ENCODE results near the gene ZNF644.

The ZNF644 gene

GRCh38 chr1:91032349-91032748 is 10.5 kb upstream of the ZNF644 start:
- no peak for DNase-seq (ENCODE audit: low spot score)
- no peaks in the 10 kb centered on the region for H3K36me3 ChIP-seq (ENCODE audit: low read depth)
- no peak overlapping the region for H3K4me3 ChIP-seq (ENCODE audit: severe bottlenecking)
- no peak for ATAC-seq (ENCODE audit: low read depth)
- no peaks in the 10 kb centered on the region for H3K4me1 ChIP-seq (ENCODE audit: insufficient read depth, poor library complexity, severe bottlenecking)
- no peak overlapping the region for H3K27ac ChIP-seq (ENCODE audit: poor library complexity, severe bottlenecking)
- TF ChIP-seq, protein P1, sequence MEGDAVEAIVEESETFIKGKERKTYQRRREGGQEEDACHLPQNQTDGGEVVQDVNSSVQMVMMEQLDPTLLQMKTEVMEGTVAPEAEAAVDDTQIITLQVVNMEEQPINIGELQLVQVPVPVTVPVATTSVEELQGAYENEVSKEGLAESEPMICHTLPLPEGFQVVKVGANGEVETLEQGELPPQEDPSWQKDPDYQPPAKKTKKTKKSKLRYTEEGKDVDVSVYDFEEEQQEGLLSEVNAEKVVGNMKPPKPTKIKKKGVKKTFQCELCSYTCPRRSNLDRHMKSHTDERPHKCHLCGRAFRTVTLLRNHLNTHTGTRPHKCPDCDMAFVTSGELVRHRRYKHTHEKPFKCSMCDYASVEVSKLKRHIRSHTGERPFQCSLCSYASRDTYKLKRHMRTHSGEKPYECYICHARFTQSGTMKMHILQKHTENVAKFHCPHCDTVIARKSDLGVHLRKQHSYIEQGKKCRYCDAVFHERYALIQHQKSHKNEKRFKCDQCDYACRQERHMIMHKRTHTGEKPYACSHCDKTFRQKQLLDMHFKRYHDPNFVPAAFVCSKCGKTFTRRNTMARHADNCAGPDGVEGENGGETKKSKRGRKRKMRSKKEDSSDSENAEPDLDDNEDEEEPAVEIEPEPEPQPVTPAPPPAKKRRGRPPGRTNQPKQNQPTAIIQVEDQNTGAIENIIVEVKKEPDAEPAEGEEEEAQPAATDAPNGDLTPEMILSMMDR (IDR thresholded peaks at IDR 0.05; ENCODE audit: poor library complexity, severe bottlenecking): no peak
- no peaks in the 10 kb centered on the region for H3K9me3 ChIP-seq (ENCODE audit: severe bottlenecking)
- peaks cover 3% of the 10 kb centered on the region for H3K27me3 ChIP-seq (ENCODE audit: insufficient read depth, poor library complexity, severe bottlenecking)

- Histone ChIP-seq H3K27me3 (ENCODE audit: insufficient read depth, poor library complexity, severe bottlenecking) (peaks cover 3% of the 10 kb centered on the region), H3K4me1 (ENCODE audit: insufficient read depth, poor library complexity, severe bottlenecking) (no peaks in the 10 kb centered on the region), H3K27ac (ENCODE audit: poor library complexity, severe bottlenecking) (no peak overlapping the region), H3K4me3 (ENCODE audit: severe bottlenecking) (no peak overlapping the region), H3K9me3 (ENCODE audit: severe bottlenecking) (no peaks in the 10 kb centered on the region), H3K36me3 (ENCODE audit: low read depth) (no peaks in the 10 kb centered on the region)
- DNase-seq (ENCODE audit: low spot score): no peak
- no peak for ATAC-seq (ENCODE audit: low read depth)
- TF ChIP-seq, protein P1 (IDR thresholded peaks at IDR 0.05; ENCODE audit: poor library complexity, severe bottlenecking): no peak
These were observed 9.2 kb upstream of the ZNF644 start for GRCh38 chr1:91031081-91031480.

DNA sequence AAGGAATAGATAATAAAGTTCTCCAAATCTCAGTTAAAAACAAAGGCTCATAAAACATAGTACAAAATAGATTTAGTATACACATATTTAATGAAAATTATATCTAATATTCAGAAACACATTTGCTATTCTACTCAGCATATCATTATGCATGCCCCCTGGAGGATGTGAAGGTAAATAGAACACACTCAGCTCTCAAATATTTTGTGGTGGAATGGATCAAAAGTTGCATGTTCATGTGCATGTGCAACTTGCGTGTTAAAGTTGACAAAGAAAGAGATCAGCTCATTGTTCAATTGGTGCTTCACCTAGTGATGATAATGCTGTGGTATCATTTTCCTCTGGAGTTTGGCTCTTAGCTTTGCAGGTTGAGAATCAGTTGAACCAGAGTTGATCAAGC is 4.9 kb upstream of the ZNF644 start:
- ATAC-seq (ENCODE audit: low read depth): no peak
- Histone ChIP-seq H3K4me3 (ENCODE audit: severe bottlenecking) (no peak overlapping the region), H3K27ac (ENCODE audit: poor library complexity, severe bottlenecking) (no peak overlapping the region), H3K4me1 (ENCODE audit: insufficient read depth, poor library complexity, severe bottlenecking) (peaks cover 6% of the 10 kb centered on the region), H3K9me3 (ENCODE audit: severe bottlenecking) (no peaks in the 10 kb centered on the region), H3K36me3 (ENCODE audit: low read depth) (no peaks in the 10 kb centered on the region), H3K27me3 (ENCODE audit: insufficient read depth, poor library complexity, severe bottlenecking) (no peaks in the 10 kb centered on the region)
- no peak for DNase-seq (ENCODE audit: low spot score)
- TF ChIP-seq, protein P1 (IDR thresholded peaks at IDR 0.05; ENCODE audit: poor library complexity, severe bottlenecking): peak; percentile 49

GRCh38 chr1:91026320-91026719 is 4.5 kb upstream of the ZNF644 start:
- ATAC-seq (ENCODE audit: low read depth) (no peak), DNase-seq (ENCODE audit: low spot score) (no peak)
- Histone ChIP-seq H3K27me3 (ENCODE audit: insufficient read depth, poor library complexity, severe bottlenecking) (no peaks in the 10 kb centered on the region), H3K4me3 (ENCODE audit: severe bottlenecking) (no peak overlapping the region), H3K4me1 (ENCODE audit: insufficient read depth, poor library complexity, severe bottlenecking) (peaks cover 6% of the 10 kb centered on the region), H3K36me3 (ENCODE audit: low read depth) (no peaks in the 10 kb centered on the region), H3K9me3 (ENCODE audit: severe bottlenecking) (no peaks in the 10 kb centered on the region), H3K27ac (ENCODE audit: poor library complexity, severe bottlenecking) (no peak overlapping the region)
- TF ChIP-seq, protein P1 (IDR thresholded peaks at IDR 0.05; ENCODE audit: poor library complexity, severe bottlenecking): no peak

- Histone ChIP-seq H3K4me1 (ENCODE audit: insufficient read depth, poor library complexity, severe bottlenecking) (peaks cover 17% of the 10 kb centered on the region), H3K27me3 (ENCODE audit: insufficient read depth, poor library complexity, severe bottlenecking) (no peaks in the 10 kb centered on the region), H3K36me3 (ENCODE audit: low read depth) (peaks cover 15% of the 10 kb centered on the region), H3K27ac (ENCODE audit: poor library complexity, severe bottlenecking) (no peak overlapping the region), H3K9me3 (ENCODE audit: severe bottlenecking) (no peaks in the 10 kb centered on the region), H3K4me3 (ENCODE audit: severe bottlenecking) (no peak overlapping the region)
- TF ChIP-seq, protein P1 (IDR thresholded peaks at IDR 0.05; ENCODE audit: poor library complexity, severe bottlenecking): no peak
- DNase-seq (ENCODE audit: low spot score): no peak
- no peak for ATAC-seq (ENCODE audit: low read depth)
These were observed 2.8 kb upstream of the ZNF644 start for GRCh38 chr1:91024481-91025119.

Measured in RWPE2 (cell line).